Stimulated activated CD4-positive, alpha-beta T cell treated with anti-CD3 and anti-CD28 coated beads, Interleukin-15, amount 100 ng/mL, for 1 hour (primary cell): Measurements from ENCODE around the gene R3HDML.
"Not testable (repeated sequence)": the region's sequence is repeated elsewhere in the genome, so short reads cannot be mapped to it uniquely, and the experiment has no call there.

Experiments used
- DNase-seq, 2 donors: peaks; one replicate each; pipeline ENCODE4 v3.0.0-alpha.2; 2020; ENCODE audit warnings: low read depth in 1 of 2, low spot score in 1 of 2

Gene R3HDML

DNA sequence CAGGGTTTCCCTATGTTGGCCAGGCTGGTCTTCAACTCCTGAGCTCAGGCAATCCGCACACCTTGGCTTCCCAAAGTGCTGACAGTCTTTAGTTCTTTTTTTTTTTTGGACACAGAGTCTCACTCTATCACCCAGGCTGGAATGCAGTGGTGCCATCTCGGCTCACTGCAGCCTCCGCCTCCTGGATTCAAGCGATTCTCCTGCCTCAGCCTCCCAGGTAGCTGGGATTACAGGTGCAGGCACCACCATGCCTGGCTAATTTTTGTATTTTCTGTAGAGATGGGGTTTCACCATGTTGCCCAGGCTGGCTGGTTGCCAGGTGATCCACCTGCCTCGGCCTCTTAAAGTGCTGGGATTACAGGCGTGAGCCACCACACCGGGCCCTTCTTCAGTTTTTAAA lies 9.1 kb upstream of the R3HDML start:
- not testable (repeated sequence) for DNase-seq

DNA sequence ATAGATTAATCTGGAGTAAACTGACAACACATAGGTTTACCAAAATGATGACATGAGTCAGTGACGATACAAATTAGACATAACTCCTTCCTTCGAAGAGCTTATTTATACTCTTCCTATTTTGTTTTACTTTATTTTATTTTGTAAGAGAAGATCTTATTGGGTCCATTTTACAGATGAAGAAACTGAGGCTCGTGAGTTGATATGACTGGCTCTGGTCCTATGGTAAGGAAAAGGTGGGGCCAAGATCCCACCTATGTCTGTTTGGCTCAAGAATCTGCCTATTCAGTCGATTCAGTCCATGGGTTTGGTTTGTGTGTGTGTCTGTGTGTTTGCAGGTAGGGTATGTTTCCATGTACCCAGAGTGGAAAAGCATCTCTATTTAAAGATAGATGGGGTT lies 8.4 kb upstream of the R3HDML start:
- no peak for DNase-seq

DNA sequence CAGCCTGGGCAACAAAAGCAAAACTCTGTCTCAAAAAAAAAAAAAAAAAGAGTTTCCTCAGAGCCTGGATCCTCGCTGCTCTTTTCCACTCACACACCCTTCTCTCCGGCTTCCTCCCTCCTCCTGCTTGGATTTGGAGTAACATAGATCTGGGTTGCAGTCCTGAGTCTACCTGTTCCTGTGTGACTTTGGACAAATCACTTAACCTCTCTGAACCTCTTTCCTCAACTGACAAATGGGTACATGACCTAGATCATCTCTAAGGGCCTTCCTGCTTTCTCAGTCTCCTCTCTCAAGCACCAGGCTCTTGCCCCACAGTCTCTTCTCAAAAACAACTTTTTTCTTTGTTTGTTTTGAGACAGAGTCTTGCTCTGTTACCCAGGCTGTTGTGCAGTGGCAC lies 5.6 kb upstream of the R3HDML start:
- DNase-seq, result no peak

DNA sequence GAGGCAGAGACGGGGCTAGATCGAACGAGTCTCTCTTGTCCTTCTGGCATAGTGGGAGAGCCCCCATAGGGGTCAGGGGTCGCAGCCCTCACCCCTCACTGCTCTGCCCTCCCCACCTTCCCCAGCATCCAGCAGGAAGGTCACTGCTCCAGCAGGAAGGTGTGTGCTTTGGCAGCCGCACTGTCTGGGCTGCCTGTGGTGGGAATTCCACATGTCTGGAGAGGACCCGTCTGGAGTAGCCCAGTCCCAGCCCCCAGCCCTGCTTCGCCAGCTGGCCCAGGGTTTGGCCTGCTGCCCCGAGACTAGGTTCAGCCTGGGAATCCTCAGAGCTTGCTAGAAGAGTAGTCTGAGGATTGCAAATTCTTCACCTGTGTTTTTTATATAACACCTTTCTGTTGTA lies 2.5 kb upstream of the R3HDML start:
- DNase-seq, result no peak

DNA sequence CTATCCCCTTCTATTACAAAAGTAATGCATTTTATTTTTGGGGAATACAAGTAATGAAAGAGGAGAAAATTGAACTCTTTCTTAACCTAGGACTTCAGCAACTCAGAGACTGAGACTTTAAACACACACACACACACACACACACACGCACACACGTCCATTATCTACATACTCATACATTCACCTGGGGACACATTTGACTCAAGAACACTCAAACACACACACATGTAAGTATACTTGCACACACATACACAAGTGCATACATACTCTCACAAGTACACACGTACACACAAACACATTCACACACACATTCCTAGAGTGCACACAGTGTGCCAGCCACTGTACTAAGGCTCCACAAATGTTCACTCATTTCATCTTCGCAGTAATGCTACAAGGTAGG lies 2.1 kb upstream of the R3HDML start:
- DNase-seq, result no peak

DNA sequence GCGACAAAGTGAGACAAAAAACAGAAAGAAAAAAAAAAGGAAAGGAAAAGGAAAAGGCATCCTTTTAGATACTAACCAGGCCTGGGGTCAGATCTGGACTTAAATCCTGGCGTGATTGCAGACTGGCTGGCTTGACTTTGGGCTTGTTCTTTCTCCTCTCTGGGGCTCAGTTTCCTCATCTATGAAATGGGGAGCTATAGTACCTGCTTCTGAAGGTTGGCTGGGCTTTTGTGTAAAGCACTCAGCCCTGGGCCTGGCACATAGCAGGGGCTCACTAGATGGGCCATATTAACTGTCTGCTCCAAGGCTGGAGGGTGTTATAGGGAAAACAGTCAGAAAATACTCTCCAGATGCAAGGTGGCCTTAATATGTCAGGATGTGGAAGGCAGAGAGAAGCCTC lies 1.2 kb upstream of the R3HDML start:
- DNase-seq, result no peak

DNA sequence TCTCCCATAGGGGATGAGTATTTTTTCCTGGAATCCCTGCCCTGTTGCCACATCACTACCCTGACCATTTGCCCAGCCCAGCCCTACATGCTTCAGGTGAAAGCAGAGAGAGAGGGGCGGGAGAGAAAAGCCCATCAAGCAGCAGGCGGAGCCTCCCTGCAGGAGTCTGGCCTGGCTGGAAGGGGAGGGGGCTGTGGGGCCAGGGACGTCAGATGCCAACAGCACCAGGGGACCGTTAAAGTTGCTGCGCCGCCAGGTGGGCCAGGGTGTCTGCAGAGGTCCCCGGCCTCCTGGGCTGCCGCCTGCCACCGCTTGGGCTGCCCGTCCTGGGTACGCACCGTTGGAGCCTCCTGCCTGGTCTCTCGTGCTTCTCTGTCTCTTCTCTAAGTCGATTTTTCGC lies 757 bp upstream of the R3HDML start:
- DNase-seq, result no peak

DNA sequence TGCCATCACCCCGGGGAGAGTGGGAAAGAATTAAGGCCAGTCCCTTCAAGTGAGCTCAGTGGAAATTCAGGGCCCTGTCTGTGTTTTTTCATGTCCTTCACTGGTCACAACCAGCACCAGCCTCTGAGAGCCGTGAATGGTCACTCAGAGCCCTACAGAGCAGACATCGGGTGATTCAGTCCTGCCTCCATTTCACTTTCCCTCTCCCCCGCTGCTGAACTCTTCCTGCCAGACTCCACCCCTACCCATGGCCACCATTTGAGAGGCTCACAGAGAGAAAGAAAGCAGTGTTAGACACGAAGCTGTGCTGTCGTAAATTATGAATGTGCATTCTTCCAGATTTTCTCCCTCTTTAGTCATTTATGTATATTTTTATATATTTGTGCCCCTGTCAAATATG lies 5.4 kb downstream of the R3HDML start:
- no peak for DNase-seq

DNA sequence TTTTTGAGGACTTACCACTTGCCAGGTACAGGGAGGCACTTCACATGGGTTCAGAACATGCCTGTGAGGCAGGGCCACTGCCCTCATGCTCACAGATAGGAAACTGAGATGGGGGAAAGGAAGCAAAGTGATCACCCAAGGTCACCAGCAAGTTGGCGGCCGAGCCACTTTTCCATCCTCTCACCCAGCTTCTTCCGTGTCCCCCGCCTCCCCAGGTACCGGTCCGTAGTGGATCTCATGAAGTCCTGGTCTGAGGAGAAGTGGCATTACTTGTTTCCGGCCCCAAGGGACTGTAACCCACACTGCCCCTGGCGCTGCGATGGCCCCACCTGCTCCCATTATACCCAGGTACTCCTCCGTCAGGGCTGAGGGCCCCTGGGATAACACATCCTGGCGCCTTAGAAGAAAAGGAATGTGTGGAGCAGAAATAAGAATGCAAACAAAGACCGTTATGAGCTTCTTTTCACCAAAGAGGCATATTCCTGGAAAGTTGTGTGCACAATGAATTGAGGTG lies 6.4 kb downstream of the R3HDML start:
- DNase-seq, result no peak

DNA sequence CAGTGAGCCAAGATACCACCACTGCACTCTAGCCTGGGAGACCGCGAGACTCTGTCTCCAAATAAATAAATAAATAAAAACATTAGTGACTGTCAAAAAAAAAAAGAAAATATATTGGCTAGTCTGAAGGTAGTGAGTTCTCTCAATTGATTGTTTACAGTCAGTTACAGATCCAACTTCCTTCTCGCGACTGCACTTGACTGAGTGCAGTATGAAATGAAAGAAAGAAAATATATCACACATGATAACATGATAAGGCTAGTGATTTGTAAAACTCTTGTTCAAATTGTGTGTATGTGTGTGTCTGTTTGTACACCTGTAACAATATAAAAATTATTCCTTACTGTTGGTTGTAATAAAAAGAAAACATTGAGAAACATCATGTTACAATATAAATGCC lies 7.9 kb downstream of the R3HDML start:
- DNase-seq, result no peak

DNA sequence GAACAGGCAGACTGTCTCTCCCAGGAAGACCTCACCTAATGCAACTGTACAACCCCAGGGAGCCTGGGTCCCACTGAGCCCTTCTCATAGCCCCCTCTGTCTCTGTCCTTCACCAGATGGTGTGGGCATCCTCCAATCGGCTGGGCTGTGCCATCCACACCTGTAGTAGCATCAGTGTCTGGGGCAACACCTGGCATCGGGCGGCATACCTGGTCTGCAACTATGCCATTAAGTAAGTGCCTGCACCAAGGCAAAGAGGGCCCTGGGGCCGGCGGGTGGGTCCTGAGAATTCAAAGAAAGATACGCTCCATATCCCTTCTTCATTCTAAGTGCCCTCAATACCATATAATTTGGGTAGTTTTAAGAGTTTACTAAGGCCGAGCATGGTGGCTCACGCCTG lies 8.3 kb downstream of the R3HDML start:
- DNase-seq, result no peak

DNA sequence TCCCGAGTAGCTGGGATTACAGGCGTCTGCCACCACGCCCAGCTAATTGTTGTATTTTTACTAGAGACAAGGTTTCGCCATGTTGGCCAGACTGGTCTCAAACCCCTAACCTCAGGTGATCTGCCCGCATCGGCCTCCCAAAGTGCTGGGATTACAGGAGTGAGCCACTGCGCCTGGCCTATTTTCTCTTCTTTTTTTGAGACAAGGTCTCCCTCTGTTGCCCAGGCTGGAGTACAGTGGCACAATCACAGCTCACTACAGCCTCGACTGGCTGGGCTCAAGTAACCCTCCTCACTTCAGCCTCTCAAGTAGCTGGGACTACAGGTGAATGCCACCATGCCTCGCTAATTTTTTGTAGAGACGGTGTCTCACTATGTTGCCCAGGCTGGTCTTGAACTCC lies 9.1 kb downstream of the R3HDML start:
- DNase-seq, result not testable (repeated sequence)

DNA sequence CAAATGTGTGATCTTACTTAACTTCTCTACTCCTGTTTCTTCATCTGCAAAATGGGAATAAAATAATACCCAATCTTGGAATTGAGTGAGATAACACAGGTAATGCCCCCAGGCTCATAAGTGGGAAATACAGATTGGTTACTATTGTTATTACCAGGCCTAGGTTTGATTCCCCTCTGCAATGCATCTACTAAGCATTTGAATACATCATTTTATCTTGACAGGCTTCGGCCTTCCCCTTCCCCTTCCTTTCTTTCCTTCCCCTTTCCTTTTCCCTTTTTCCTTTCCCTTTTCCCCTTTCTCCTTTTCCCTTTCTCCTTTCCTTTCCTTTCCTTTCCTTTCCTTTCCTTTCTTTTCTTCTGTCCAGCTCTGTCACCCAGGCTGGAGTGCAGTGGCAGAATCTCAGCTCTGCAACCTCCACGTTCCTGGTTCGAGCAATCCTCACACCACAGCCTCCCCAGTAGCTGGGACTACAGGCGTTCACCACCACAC lies 11.4 kb downstream of the R3HDML start:
- DNase-seq, result no peak

DNA sequence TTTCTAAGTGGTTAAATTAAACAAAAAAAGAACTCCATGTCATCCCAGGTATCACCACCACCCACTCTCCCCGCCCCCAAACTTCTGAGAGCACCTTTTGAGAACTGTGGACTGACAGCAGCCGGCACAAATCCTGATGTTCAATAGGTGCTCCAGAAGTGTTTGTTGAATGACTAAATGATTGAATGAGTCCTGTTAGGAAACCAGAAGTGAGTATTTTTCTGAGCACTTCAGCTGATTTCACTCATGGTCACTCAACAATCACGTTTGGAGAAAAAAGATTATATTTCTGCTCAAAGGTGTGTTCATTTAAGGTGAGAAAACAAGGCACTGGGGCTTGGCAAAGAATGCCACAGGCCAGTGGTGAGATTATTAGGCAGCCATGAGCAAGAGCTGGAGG lies 12.5 kb downstream of the R3HDML start:
- DNase-seq, result no peak

DNA sequence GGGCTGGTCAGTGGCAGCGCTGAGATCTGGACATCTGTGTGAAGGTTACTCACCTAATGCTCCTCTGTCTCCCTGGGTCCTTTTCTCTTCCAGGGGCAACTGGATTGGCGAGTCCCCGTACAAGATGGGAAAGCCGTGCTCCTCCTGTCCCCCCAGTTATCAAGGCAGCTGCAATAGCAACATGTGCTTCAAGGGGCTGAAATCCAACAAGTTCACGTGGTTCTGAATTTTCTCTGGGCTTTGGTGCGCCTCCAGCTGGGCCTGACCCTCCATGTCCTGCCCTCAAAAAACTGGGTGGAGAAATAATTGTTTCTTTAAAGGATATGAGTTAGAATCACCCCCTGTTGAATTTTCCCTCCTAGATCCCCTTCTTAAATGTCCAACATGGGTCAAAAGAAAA lies 13.7 kb downstream of the R3HDML start:
- no peak for DNase-seq

DNA sequence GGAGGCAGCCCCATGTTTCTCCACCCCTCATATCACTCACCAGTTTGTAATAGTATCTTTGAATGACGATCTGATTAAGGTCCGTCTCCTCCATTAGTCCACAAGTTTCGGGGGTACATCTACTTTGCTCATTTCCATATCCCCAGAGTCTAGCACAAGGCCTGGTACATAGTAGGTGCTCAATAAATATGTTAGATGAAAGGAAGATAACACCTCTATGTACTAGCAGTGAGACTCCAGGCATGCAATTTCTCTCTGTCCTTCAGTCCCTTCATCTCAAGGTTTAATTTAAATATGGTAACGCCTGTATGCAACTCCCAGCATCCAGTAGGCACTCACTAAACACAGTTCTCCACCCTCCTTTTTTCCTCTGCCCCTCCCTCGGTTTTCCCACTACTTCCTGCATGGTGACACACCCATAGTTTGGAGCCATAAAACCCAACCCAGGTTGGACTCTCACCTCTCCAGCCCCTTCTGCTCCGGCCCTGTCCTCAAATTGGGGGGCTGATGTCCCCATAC lies 18.2 kb downstream of the R3HDML start:
- DNase-seq, result no peak

DNA sequence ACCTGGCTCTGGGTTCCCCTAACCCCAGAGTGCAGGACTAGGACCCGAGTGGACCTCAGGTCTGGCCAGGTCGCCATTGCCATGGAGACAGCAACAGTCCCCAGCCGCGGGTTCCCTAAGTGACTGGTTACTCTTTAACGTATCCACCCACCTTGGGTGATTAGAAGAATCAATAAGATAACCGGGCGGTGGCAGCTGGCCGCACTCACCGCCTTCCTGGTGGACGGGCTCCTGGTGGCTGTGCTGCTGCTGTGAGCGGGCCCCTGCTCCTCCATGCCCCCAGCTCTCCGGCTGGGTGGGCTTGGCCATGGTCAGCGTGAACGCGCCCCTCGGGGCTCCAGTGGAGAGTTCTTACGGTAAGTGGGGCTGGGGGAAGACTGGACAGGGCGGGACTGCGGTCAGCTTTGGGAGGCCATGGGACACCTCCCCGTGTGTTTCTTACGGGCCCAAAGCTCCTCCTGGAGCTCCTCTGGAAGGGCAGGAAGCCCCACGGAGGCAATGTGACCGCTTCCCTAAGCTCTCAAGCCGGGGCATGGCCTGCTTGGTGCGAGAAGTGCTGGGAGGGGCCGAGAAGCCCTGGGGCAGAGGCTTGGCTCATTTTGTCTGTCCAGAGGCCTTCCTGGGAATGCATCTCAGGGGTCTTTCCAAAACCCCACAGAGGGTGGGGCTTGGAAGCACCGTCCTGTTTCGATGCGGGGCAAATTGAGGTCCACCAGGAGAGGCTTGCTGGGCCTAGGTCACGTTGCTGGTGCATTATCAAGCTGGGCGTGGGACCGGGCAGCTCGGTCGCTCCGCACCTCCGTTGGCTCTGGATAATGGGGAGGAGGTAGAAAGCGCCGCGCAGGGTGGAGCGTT lies 18.9 kb downstream of the R3HDML start, which contains the start of gene HNF4A:
TSS of gene HNF4A (plus strand) at position 202 of the 855 bp plus-strand sequence. CDS start at position 308, 106 bp downstream.
- DNase-seq, result no peak

DNA sequence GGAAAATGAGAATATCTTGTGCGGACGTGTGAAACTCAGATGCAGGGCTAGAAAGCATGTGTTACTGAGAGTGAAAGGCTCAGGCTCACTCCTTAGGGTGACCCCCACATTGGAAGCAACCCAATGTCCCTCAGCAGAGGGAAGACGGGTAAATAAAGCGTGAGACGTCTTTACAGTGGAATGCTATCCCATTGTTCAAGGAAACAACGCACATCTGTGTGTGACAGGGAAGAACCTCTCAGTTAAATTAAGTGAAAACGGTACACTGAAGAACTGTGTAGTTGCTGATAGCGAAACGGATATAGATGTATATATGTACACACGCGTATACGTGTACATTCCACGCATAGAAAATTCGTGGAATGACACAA lies 19.5 kb downstream of the R3HDML start:
- DNase-seq, result no peak

DNA sequence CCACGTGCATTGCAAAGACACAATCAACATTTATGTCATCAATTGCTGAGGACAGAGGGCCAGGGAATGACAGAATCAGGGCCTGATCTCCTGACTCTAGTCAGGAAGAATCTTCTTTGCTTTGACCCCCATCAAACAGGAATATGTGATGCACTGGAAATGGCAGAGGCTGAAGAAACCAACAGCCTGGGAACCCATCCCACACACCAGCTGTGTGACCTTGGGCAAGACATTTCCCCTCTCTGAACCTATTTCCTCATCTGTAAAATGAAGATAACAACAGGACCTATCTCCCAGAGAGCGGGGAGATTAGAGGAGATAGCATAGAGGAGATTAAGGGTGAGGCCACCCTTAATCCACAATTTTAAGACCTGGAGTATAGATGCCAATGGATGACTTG lies 20.2 kb downstream of the R3HDML start:
- no peak for DNase-seq

DNA sequence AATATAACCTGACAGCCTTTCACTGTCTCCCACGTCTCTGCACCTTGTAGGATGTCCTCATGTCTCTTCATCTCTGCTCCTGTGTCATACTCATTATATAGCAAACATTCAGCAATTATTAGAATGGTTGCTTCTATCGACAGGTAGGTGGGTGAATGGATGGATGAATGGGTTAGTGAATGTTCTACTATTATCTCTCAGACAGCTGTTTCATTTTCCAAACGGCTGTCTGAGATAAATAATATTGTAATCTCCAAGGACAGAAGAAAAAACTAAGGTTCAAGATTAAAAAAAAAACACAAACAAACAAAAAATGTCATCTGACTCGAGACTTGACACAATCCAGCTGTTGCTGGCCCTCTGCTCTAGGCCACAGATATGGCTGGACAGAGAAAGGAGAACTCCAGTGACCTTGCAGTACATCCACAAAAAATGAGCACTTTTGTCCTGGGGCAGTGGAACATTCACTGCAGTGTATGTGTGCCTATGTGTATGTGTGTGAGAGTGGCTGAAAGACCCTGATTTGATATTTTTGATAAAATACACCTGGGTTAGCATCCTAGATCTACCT lies 20.8 kb downstream of the R3HDML start:
- DNase-seq, result no peak

DNA sequence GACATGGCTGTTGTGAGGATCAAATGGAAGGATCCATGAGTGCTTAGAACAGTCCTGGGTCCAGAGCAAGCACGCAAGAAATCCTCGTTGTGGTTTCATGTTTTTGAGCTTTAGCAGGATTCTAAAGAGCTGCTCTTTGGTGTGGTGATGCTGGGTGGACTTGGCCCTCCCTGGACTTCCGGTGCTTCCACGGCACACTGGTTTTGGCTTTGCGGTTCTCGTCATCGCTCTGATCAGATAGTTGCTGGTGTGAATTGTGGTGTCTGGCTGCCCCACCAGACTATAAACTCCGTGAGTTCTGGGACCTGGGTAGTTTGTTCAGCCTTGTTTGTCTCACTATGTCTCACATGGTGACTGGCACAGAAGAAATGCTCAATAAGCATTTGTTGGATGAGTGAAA lies 21.9 kb downstream of the R3HDML start:
- no peak for DNase-seq

DNA sequence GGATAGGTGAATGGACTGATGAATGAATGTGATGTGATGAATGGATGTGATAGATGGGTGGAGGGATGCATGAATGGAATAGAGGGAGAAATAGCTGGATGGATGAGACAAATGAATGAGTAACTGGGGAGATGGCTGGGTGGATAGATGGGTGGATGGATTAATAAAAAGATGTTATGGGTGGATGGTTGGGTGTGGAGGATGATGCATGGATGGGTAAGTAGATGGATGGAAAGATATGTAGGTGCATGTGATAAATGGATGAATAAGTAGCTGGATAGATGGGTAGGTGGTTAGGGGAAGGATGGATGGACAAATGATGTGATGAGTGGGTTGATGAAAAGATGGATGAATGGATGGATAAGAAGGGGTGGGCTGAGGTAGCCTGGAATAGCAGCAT lies 23.4 kb downstream of the R3HDML start:
- no peak for DNase-seq
